GM18507 (cell line): ENCODE results near the gene PPIP5K1.

ENCODE experiments used
- DNase-seq: peaks from one replicate; pipeline ENCODE4 v3.0.0; 2011; ENCODE audit warnings: low read depth; ENCODE audit not compliant: insufficient read length; ENCODE audit errors: extremely low spot score
- FAIRE-seq: peaks from 2 replicates; lab custom pipeline; 2011; peaks lifted over from hg19 to GRCh38; lab: Jason Lieb, UNC

Gene PPIP5K1

GRCh38 chr15:43522247-43522646 lies 67.8 kb downstream of the PPIP5K1 start:
- DNase-seq = no peak
- FAIRE-seq = no peak

- DNase-seq (no peak), FAIRE-seq (no peak)
Observed at GRCh38 chr15:43521419-43521818, 68.6 kb downstream of the PPIP5K1 start.

GRCh38 chr15:43520138-43520537 lies 69.9 kb downstream of the PPIP5K1 start:
- DNase-seq (no peak), FAIRE-seq (no peak)

GRCh38 chr15:43519196-43519595 lies 70.8 kb downstream of the PPIP5K1 start:
- FAIRE-seq (no peak), DNase-seq (no peak)

GRCh38 chr15:43518197-43518761 lies 71.7 kb downstream of the PPIP5K1 start:
- no peak for FAIRE-seq
- DNase-seq = no peak

GRCh38 chr15:43517354-43518196 lies 72.4 kb downstream of the PPIP5K1 start, which contains the start of gene MAP1A:
TSS of gene MAP1A (plus strand) at chr15:43517608. CDS start at chr15:43521474, 3,866 bp downstream.
- no peak for FAIRE-seq

GRCh38 chr15:43516801-43517353 lies 73.1 kb downstream of the PPIP5K1 start:
- DNase-seq (no peak), FAIRE-seq (no peak)

More at GRCh38 chr15:43517354-43518196, 72.4 kb downstream of the PPIP5K1 start, which contains the start of gene MAP1A:
- DNase-seq = no peak

GRCh38 chr15:43516185-43516584 lies 73.8 kb downstream of the PPIP5K1 start:
- DNase-seq = no peak
- FAIRE-seq = no peak

- FAIRE-seq (no peak), DNase-seq (no peak)
Observed at GRCh38 chr15:43515741-43516140, 74.3 kb downstream of the PPIP5K1 start.

- FAIRE-seq (peak; percentile 54), DNase-seq (no peak)
Observed at GRCh38 chr15:43514241-43515057, 75.6 kb downstream of the PPIP5K1 start.

GRCh38 chr15:43513550-43513949 lies 76.5 kb downstream of the PPIP5K1 start:
- FAIRE-seq = no peak

GRCh38 chr15:43511012-43511885 lies 78.8 kb downstream of the PPIP5K1 start:
- FAIRE-seq (no peak), DNase-seq (no peak)

More at GRCh38 chr15:43513550-43513949, 76.5 kb downstream of the PPIP5K1 start:
- no peak for DNase-seq

- peak; percentile 97 for DNase-seq
- peak; percentile 96 for FAIRE-seq
Observed at GRCh38 chr15:43510200-43511011, 79.6 kb downstream of the PPIP5K1 start.

- no peak for FAIRE-seq
- no peak for DNase-seq
Observed at GRCh38 chr15:43509660-43510199, 80.3 kb downstream of the PPIP5K1 start.

- FAIRE-seq (no peak), DNase-seq (no peak)
Observed at GRCh38 chr15:43508991-43509659, 80.9 kb downstream of the PPIP5K1 start.

- DNase-seq = no peak
Observed at GRCh38 chr15:43508421-43508820, 81.6 kb downstream of the PPIP5K1 start.

GRCh38 chr15:43505738-43506137 lies 84.3 kb downstream of the PPIP5K1 start:
- no peak for FAIRE-seq
- no peak for DNase-seq

More at GRCh38 chr15:43508421-43508820, 81.6 kb downstream of the PPIP5K1 start:
- FAIRE-seq = no peak
